ENCODE measurements around the gene TIGD6. TPM values are rescaled to one million over a fixed set of nuclear protein-coding genes. Genes with fewer than 3 reads are reported as not detected.

The TIGD6 gene
- total RNA-seq, 2 donors from 2014 or later: 2.6 to 3.1 TPM

GRCh38 chr5:149982505-149982904, 17.9 kb downstream of the TIGD6 start:
- no peak overlapping the region for H3K4me3 Mint-ChIP-seq
- DNase-seq (no peak), ATAC-seq (replicated peaks in 1 of 2) (no peak)
- peaks cover 0 to under 1% of the 10 kb centered on the region in 2 donors for H3K36me3 Mint-ChIP-seq (ENCODE audit: insufficient read depth in 2 of 2)
- no peaks in the 10 kb centered on the region for H3K27me3 Mint-ChIP-seq (ENCODE audit: low read depth)
- H3K9me3 Mint-ChIP-seq: no peaks in the 10 kb centered on the region
- no peaks in the 10 kb centered on the region for H3K4me1 Mint-ChIP-seq (ENCODE audit: low read depth)
- H3K27ac Mint-ChIP-seq: no peak overlapping the region

GRCh38 chr5:149981206-149981605, 19.2 kb downstream of the TIGD6 start:
- H3K27ac Mint-ChIP-seq: no peak overlapping the region
- no peaks in the 10 kb centered on the region for H3K9me3 Mint-ChIP-seq
- H3K36me3 Mint-ChIP-seq (ENCODE audit: insufficient read depth in 2 of 2): peaks cover 0 to 2% of the 10 kb centered on the region in 2 donors
- no peaks in the 10 kb centered on the region for H3K4me1 Mint-ChIP-seq (ENCODE audit: low read depth)
- DNase-seq: no peak
- no peaks in the 10 kb centered on the region for H3K27me3 Mint-ChIP-seq (ENCODE audit: low read depth)
- no peak for ATAC-seq (replicated peaks in 1 of 2)
- no peak overlapping the region for H3K4me3 Mint-ChIP-seq

GRCh38 chr5:149979896-149980295, 20.6 kb downstream of the TIGD6 start:
- Mint-ChIP-seq H3K9me3 (no peaks in the 10 kb centered on the region), H3K4me1 (ENCODE audit: low read depth) (peaks cover 6% of the 10 kb centered on the region), H3K36me3 (ENCODE audit: insufficient read depth in 2 of 2) (peaks cover 2% of the 10 kb centered on the region in 2 donors), H3K4me3 (no peak overlapping the region), H3K27me3 (ENCODE audit: low read depth) (no peaks in the 10 kb centered on the region), H3K27ac (no peak overlapping the region)
- no peak for DNase-seq
- ATAC-seq (replicated peaks in 1 of 2): no peak

- Mint-ChIP-seq H3K4me3 (no peak overlapping the region), H3K27me3 (ENCODE audit: low read depth) (no peaks in the 10 kb centered on the region), H3K27ac (peak overlapping the region; percentile 66), H3K36me3 (ENCODE audit: insufficient read depth in 2 of 2) (peaks cover 2 to 3% of the 10 kb centered on the region in 2 donors), H3K4me1 (ENCODE audit: low read depth) (peaks cover 8% of the 10 kb centered on the region), H3K9me3 (no peaks in the 10 kb centered on the region)
- ATAC-seq (replicated peaks in 1 of 2) (no peak), DNase-seq (no peak)
These were observed 25.0 kb downstream of the TIGD6 start for GRCh38 chr5:149975409-149975808.

GRCh38 chr5:149969181-149969930, 31.1 kb downstream of the TIGD6 start:
- DNase-seq (no peak), ATAC-seq (replicated peaks in 1 of 2) (no peak)
- no peaks in the 10 kb centered on the region for H3K9me3 Mint-ChIP-seq
- no peaks in the 10 kb centered on the region for H3K27me3 Mint-ChIP-seq (ENCODE audit: low read depth)
- H3K4me3 Mint-ChIP-seq: no peak overlapping the region
- no peaks in the 10 kb centered on the region for H3K36me3 Mint-ChIP-seq (ENCODE audit: insufficient read depth in 2 of 2)
- no peak overlapping the region for H3K27ac Mint-ChIP-seq
- H3K4me1 Mint-ChIP-seq (ENCODE audit: low read depth): no peaks in the 10 kb centered on the region

- DNase-seq (no peak), ATAC-seq (replicated peaks in 1 of 2) (no peak)
- H3K36me3 Mint-ChIP-seq (ENCODE audit: insufficient read depth in 2 of 2): no peaks in the 10 kb centered on the region
- peaks cover 7% of the 10 kb centered on the region for H3K4me1 Mint-ChIP-seq (ENCODE audit: low read depth)
- no peak overlapping the region for H3K27ac Mint-ChIP-seq
- H3K27me3 Mint-ChIP-seq (ENCODE audit: low read depth): no peaks in the 10 kb centered on the region
- H3K9me3 Mint-ChIP-seq: no peaks in the 10 kb centered on the region
- no peak overlapping the region for H3K4me3 Mint-ChIP-seq
These were observed 33.5 kb downstream of the TIGD6 start for GRCh38 chr5:149966946-149967345.

GRCh38 chr5:149963729-149964128, 36.7 kb downstream of the TIGD6 start:
- no peaks in the 10 kb centered on the region for H3K27me3 Mint-ChIP-seq (ENCODE audit: low read depth)
- no peaks in the 10 kb centered on the region for H3K9me3 Mint-ChIP-seq
- H3K27ac Mint-ChIP-seq: no peak overlapping the region
- ATAC-seq (replicated peaks in 1 of 2): no peak
- no peak for DNase-seq
- peaks cover 0 to 2% of the 10 kb centered on the region in 2 donors for H3K36me3 Mint-ChIP-seq (ENCODE audit: insufficient read depth in 2 of 2)
- peaks cover 36% of the 10 kb centered on the region for H3K4me1 Mint-ChIP-seq (ENCODE audit: low read depth)
- H3K4me3 Mint-ChIP-seq: no peak overlapping the region

- Mint-ChIP-seq H3K9me3 (no peaks in the 10 kb centered on the region), H3K4me3 (no peak overlapping the region), H3K36me3 (ENCODE audit: insufficient read depth in 2 of 2) (peaks cover 0 to 2% of the 10 kb centered on the region in 2 donors), H3K27ac (peak overlapping the region; percentile 6), H3K27me3 (ENCODE audit: low read depth) (no peaks in the 10 kb centered on the region), H3K4me1 (ENCODE audit: low read depth) (peaks cover 38% of the 10 kb centered on the region)
- ATAC-seq (replicated peaks in 1 of 2) (no peak), DNase-seq (no peak)
These were observed 37.7 kb downstream of the TIGD6 start for GRCh38 chr5:149962601-149963300.

GRCh38 chr5:149961957-149962409, 38.5 kb downstream of the TIGD6 start:
- peak overlapping the region; percentile 86 to 88 for H3K4me3 Mint-ChIP-seq
- peaks cover 0 to 2% of the 10 kb centered on the region in 2 donors for H3K36me3 Mint-ChIP-seq (ENCODE audit: insufficient read depth in 2 of 2)
- H3K9me3 Mint-ChIP-seq: no peaks in the 10 kb centered on the region
- peak overlapping the region; percentile 40 for H3K27ac Mint-ChIP-seq
- H3K4me1 Mint-ChIP-seq (ENCODE audit: low read depth): peaks cover 38% of the 10 kb centered on the region
- H3K27me3 Mint-ChIP-seq (ENCODE audit: low read depth): no peaks in the 10 kb centered on the region
- ATAC-seq (replicated peaks in 1 of 2) (no peak), DNase-seq (no peak)

GRCh38 chr5:149961186-149961685, 39.2 kb downstream of the TIGD6 start:
- ATAC-seq (replicated peaks in 1 of 2): no peak
- H3K4me3 Mint-ChIP-seq: peak overlapping the region; percentile 86 to 88
- H3K9me3 Mint-ChIP-seq: no peaks in the 10 kb centered on the region
- H3K4me1 Mint-ChIP-seq (ENCODE audit: low read depth): peaks cover 38% of the 10 kb centered on the region
- peaks cover 0 to 2% of the 10 kb centered on the region in 2 donors for H3K36me3 Mint-ChIP-seq (ENCODE audit: insufficient read depth in 2 of 2)
- H3K27me3 Mint-ChIP-seq (ENCODE audit: low read depth): no peaks in the 10 kb centered on the region
- peak overlapping the region; percentile 40 for H3K27ac Mint-ChIP-seq
- DNase-seq: no peak

GRCh38 chr5:149960272-149961185, 39.9 kb downstream of the TIGD6 start, which contains the start of gene SLC26A2:
Gene SLC26A2 (plus strand): TSS chr5:149960758. CDS start chr5:149977653, 16,895 bp downstream.
- H3K27me3 Mint-ChIP-seq (ENCODE audit: low read depth): no peaks in the 10 kb centered on the region
- DNase-seq (peak; percentile 95 to 97), ATAC-seq (replicated peaks in 1 of 2) (peak; percentile 97 to 98)
- no peaks in the 10 kb centered on the region for H3K9me3 Mint-ChIP-seq
- peaks cover 0 to 2% of the 10 kb centered on the region in 2 donors for H3K36me3 Mint-ChIP-seq (ENCODE audit: insufficient read depth in 2 of 2)
- H3K4me3 Mint-ChIP-seq: peak within 1 kb of the TSS; percentile 86 to 96
- H3K27ac Mint-ChIP-seq: peak within 1 kb of the TSS; percentile 98
- H3K4me1 Mint-ChIP-seq (ENCODE audit: low read depth): peaks cover 38% of the 10 kb centered on the region

GRCh38 chr5:149959406-149960236, 40.8 kb downstream of the TIGD6 start:
- H3K27ac Mint-ChIP-seq: peak overlapping the region; percentile 98
- no peaks in the 10 kb centered on the region for H3K27me3 Mint-ChIP-seq (ENCODE audit: low read depth)
- peaks cover 0 to 2% of the 10 kb centered on the region in 2 donors for H3K36me3 Mint-ChIP-seq (ENCODE audit: insufficient read depth in 2 of 2)
- peaks cover 38% of the 10 kb centered on the region for H3K4me1 Mint-ChIP-seq (ENCODE audit: low read depth)
- H3K9me3 Mint-ChIP-seq: no peaks in the 10 kb centered on the region
- ATAC-seq (replicated peaks in 1 of 2): peak; percentile 42 to 48
- DNase-seq: peak; percentile 62 to 66
- peak overlapping the region; percentile 86 to 96 for H3K4me3 Mint-ChIP-seq
